Measurements from ENCODE around the gene SNX18.

GRCh38 chr5:54535149-54535844 lies 17.7 kb downstream of the SNX18 start:
- TF ChIP-seq USF2 (IDR thresholded peaks at IDR 0.05) (no peak), JUNB (IDR thresholded peaks at IDR 0.05) (no peak), MAZ (IDR thresholded peaks at IDR 0.05; ENCODE audit: borderline replicate concordance, low read depth, low read length) (no peak), CTCF (IDR thresholded peaks at IDR 0.05) (no peak), EHMT2 (IDR thresholded peaks at IDR 0.05; ENCODE audit: low read depth) (no peak), EP300 (IDR thresholded peaks at IDR 0.05) (no peak), PBX3 (IDR thresholded peaks at IDR 0.05) (no peak), CBX8 (IDR thresholded peaks at IDR 0.05) (no peak), POLR2A (IDR thresholded peaks at IDR 0.05; ENCODE audit: low read length) (no peak), MAFK (IDR thresholded peaks at IDR 0.05; ENCODE audit: partially characterized antibody) (no peak), RAD21 (conservative IDR thresholded peaks at IDR 0.05 in 1 of 2, IDR thresholded peaks at IDR 0.05 in 1 of 2) (no peak), JUN (IDR thresholded peaks at IDR 0.05) (no peak), MAX (IDR thresholded peaks at IDR 0.05) (no peak)

Measured in A549 (cell line).